ENCODE data around the gene ADARB1.

The ADARB1 gene

DNA sequence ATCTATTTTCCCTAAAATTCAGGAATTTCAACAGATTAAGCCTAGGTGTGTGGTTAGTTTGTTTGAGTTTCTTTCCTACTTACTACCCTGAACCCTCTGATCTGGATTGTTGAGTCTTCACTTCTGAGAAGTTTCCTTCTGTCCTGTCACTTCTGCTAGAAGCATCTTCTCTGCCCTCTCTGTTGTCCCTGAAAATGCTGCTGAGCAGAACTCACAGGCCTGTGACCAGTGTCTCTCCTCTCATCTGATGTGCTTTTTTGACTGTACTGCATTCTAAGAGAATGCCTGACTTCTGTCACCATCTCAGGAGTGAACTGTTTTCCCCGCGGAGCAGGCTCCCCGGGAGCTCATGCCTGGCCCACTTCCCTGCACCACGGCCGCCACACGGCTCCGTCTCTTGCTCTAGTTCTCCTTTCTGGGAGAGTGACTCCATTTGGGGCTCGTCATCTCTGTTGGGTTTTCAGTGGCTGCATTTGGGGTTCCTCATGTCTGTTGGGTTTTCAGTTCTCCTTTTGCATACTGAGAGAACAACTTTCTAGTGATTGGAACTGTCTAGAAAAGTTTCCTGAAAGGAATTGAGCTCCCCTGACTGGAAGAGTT is 135.4 kb downstream of the ADARB1 start:
- Histone ChIP-seq H3K4me1 (ENCODE audit: control insufficient read depth in 1 of 2, insufficient read depth in 1 of 2, low read depth in 1 of 2, low read length in 1 of 2) (no peaks in the 10 kb centered on the region), H3K27ac (no peak overlapping the region), H3K36me3 (no peaks in the 10 kb centered on the region), H3K9me3 (no peaks in the 10 kb centered on the region), H3K4me3 (ENCODE audit: low read depth in 1 of 2, low read length in 1 of 2) (no peak overlapping the region), H3K27me3 (no peaks in the 10 kb centered on the region)
- TF ChIP-seq, protein P1, sequence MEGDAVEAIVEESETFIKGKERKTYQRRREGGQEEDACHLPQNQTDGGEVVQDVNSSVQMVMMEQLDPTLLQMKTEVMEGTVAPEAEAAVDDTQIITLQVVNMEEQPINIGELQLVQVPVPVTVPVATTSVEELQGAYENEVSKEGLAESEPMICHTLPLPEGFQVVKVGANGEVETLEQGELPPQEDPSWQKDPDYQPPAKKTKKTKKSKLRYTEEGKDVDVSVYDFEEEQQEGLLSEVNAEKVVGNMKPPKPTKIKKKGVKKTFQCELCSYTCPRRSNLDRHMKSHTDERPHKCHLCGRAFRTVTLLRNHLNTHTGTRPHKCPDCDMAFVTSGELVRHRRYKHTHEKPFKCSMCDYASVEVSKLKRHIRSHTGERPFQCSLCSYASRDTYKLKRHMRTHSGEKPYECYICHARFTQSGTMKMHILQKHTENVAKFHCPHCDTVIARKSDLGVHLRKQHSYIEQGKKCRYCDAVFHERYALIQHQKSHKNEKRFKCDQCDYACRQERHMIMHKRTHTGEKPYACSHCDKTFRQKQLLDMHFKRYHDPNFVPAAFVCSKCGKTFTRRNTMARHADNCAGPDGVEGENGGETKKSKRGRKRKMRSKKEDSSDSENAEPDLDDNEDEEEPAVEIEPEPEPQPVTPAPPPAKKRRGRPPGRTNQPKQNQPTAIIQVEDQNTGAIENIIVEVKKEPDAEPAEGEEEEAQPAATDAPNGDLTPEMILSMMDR (IDR thresholded peaks at IDR 0.05): no peak

DNA sequence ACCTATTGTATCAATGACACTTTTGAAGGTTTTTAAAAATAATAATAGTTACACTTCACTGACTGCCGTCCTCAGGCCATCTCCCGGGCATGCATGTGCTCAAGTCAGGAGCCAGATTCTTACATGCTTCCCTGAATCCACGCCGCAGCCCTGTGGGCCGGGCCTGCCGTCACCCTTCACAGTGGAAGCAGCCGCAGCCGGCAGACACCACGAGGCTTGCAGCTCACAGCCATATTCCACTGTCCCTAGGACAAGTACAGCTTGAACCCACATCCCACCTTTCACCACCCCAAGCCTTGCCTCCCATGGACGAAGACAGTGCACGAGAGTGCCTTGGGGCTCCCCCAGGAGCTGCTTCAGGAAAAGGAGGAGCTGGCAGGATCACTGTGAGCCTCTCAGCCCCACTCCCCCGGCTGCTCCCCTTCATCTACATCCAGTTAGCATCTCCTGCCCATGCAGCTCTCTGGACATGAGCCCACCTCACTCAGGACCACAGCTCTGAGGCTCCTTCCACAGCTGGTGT is 136.1 kb downstream of the ADARB1 start:
- TF ChIP-seq, protein P1 (IDR thresholded peaks at IDR 0.05): no peak
- H3K36me3 ChIP-seq: no peaks in the 10 kb centered on the region
- H3K4me3 ChIP-seq (ENCODE audit: low read depth in 1 of 2, low read length in 1 of 2): no peak overlapping the region
- H3K9me3 ChIP-seq: no peaks in the 10 kb centered on the region
- H3K4me1 ChIP-seq (ENCODE audit: control insufficient read depth in 1 of 2, insufficient read depth in 1 of 2, low read depth in 1 of 2, low read length in 1 of 2): no peaks in the 10 kb centered on the region
- H3K27me3 ChIP-seq: no peaks in the 10 kb centered on the region
- no peak overlapping the region for H3K27ac ChIP-seq

DNA sequence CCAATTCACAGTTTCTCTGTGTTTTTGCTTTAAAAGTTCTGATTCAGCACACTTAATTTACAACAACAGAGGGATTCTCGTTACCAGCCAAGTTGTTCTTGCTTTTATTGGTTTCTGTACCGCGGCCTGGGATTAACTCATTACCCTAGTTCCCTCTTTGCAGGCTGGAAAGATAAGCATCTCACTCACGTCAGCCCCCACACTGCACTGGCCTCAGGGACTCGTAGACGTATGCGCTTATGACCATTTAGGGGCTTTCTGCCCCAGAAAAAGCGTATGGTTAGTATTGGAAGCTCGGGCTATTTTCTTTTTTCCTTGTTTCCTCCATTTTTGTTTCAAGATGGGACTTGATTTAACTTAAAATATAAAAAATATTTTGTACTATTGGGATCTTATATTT is 137.3 kb downstream of the ADARB1 start:
- Histone ChIP-seq H3K36me3 (no peaks in the 10 kb centered on the region), H3K4me3 (ENCODE audit: low read depth in 1 of 2, low read length in 1 of 2) (no peak overlapping the region), H3K9me3 (no peaks in the 10 kb centered on the region), H3K27ac (no peak overlapping the region), H3K27me3 (no peaks in the 10 kb centered on the region), H3K4me1 (ENCODE audit: control insufficient read depth in 1 of 2, insufficient read depth in 1 of 2, low read depth in 1 of 2, low read length in 1 of 2) (no peaks in the 10 kb centered on the region)
- TF ChIP-seq, protein P1 (IDR thresholded peaks at IDR 0.05): no peak

DNA sequence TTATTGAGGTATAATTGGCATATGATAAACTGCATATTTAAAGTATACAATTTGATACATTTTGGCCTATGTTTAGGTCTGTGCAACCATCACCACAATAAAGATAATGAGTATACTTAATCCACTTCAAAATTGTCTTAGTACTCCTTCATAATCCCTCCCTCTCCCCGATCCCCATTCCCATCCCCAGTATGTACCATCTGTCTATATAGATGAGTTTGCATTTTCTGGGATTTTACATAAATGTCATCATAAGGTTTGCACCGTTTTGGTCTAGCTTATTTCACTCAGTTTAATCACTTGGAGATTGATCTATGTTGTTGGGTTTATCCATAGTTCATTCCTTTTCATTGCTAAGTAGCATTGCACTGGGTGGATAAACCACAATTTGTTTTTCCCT is 139.0 kb downstream of the ADARB1 start:
- H3K36me3 ChIP-seq: no peaks in the 10 kb centered on the region
- no peaks in the 10 kb centered on the region for H3K27me3 ChIP-seq
- no peak overlapping the region for H3K4me3 ChIP-seq (ENCODE audit: low read depth in 1 of 2, low read length in 1 of 2)
- no peak overlapping the region for H3K27ac ChIP-seq
- TF ChIP-seq, protein P1 (IDR thresholded peaks at IDR 0.05): no peak
- no peaks in the 10 kb centered on the region for H3K9me3 ChIP-seq
- H3K4me1 ChIP-seq (ENCODE audit: control insufficient read depth in 1 of 2, insufficient read depth in 1 of 2, low read depth in 1 of 2, low read length in 1 of 2): no peaks in the 10 kb centered on the region

DNA sequence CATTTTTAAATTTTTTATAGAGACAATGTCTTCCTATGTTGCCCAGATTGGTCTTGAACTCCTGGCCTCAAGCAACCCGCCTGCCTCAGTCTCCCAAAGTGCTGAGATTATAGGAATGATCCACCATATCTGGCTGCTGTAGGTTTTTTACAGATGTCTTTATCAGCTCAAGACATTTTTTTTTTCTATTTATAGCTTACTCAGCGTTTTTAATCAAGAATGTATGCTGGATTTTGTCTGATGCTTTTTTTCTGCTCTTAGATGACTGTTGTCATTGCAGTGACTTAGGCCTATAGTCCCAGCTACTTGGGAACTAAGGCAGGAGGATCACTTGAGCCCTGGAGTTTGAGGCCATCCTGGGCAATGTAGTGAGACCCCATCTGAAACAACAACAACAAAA is 140.8 kb downstream of the ADARB1 start:
- Histone ChIP-seq H3K4me3 (ENCODE audit: low read depth in 1 of 2, low read length in 1 of 2) (no peak overlapping the region), H3K9me3 (no peaks in the 10 kb centered on the region), H3K27me3 (no peaks in the 10 kb centered on the region), H3K27ac (no peak overlapping the region), H3K4me1 (ENCODE audit: control insufficient read depth in 1 of 2, insufficient read depth in 1 of 2, low read depth in 1 of 2, low read length in 1 of 2) (no peaks in the 10 kb centered on the region), H3K36me3 (no peaks in the 10 kb centered on the region)
- TF ChIP-seq, protein P1 (IDR thresholded peaks at IDR 0.05): no peak
